Measurements from ENCODE around the gene RIN3.

Gene RIN3

GRCh38 chr14:92484132-92484823 is 29.3 kb upstream of the RIN3 start:
- TF ChIP-seq CTCF (conservative IDR thresholded peaks at IDR 0.05; ENCODE audit: control insufficient read depth, insufficient read depth, low read depth, low read length): no peak
- no peak for DNase-seq (ENCODE audit: low read depth)
- no peak overlapping the region for H3K4me3 ChIP-seq (ENCODE audit: control insufficient read depth, low read depth, low read length)

GRCh38 chr14:92486881-92487280 is 26.7 kb upstream of the RIN3 start:
- no peak for TF ChIP-seq CTCF (conservative IDR thresholded peaks at IDR 0.05; ENCODE audit: control insufficient read depth, insufficient read depth, low read depth, low read length)

GRCh38 chr14:92487513-92488133 is 26.0 kb upstream of the RIN3 start:
- no peak for TF ChIP-seq CTCF (conservative IDR thresholded peaks at IDR 0.05; ENCODE audit: control insufficient read depth, insufficient read depth, low read depth, low read length)
- H3K4me3 ChIP-seq (ENCODE audit: control insufficient read depth, low read depth, low read length): no peak overlapping the region
- DNase-seq (ENCODE audit: low read depth): no peak

More at GRCh38 chr14:92486881-92487280, 26.7 kb upstream of the RIN3 start:
- DNase-seq (ENCODE audit: low read depth): peak; percentile 10
- no peak overlapping the region for H3K4me3 ChIP-seq (ENCODE audit: control insufficient read depth, low read depth, low read length)

GRCh38 chr14:92489394-92490238 is 24.0 kb upstream of the RIN3 start:
- no peak for TF ChIP-seq CTCF (conservative IDR thresholded peaks at IDR 0.05; ENCODE audit: control insufficient read depth, insufficient read depth, low read depth, low read length)
- H3K4me3 ChIP-seq (ENCODE audit: control insufficient read depth, low read depth, low read length): no peak overlapping the region
- DNase-seq (ENCODE audit: low read depth): no peak

GRCh38 chr14:92490239-92490959 is 23.2 kb upstream of the RIN3 start:
- no peak for TF ChIP-seq CTCF (conservative IDR thresholded peaks at IDR 0.05; ENCODE audit: control insufficient read depth, insufficient read depth, low read depth, low read length)
- no peak for DNase-seq (ENCODE audit: low read depth)
- no peak overlapping the region for H3K4me3 ChIP-seq (ENCODE audit: control insufficient read depth, low read depth, low read length)

- no peak overlapping the region for H3K4me3 ChIP-seq (ENCODE audit: control insufficient read depth, low read depth, low read length)
- no peak for TF ChIP-seq CTCF (conservative IDR thresholded peaks at IDR 0.05; ENCODE audit: control insufficient read depth, insufficient read depth, low read depth, low read length)
- no peak for DNase-seq (ENCODE audit: low read depth)
These were observed 21.8 kb upstream of the RIN3 start for GRCh38 chr14:92491782-92492181.

All from fibroblast of mammary gland (primary cell).